Smooth muscle cell (in vitro differentiated cells): Measurements from ENCODE around the gene COX7B. TPM values are rescaled to one million over a fixed set of nuclear protein-coding genes. Genes with fewer than 3 reads are reported as not detected.

Experiments used
- DNase-seq: peaks from one replicate; lab custom pipeline; 2025; ENCODE audit not compliant: unreplicated experiment; lab: John Stamatoyannopoulos, UW
- H2AFZ ChIP-seq: fragments of 200-600 bp; sonication (generic); 2 replicates; pipeline ENCODE4 v1.6.0; 2016; ENCODE audit warnings: antibody characterized with exemption, low read depth, mild to moderate bottlenecking
- H3F3A ChIP-seq: fragments of 200-600 bp; sonication (generic); 2 replicates; pipeline ENCODE4 v1.6.0; 2017; ENCODE audit warnings: antibody characterized with exemption, low read depth
- H3K27ac ChIP-seq: fragments of 200-600 bp; sonication (generic); 2 replicates; pipeline ENCODE4 v1.5.1; 2016; ENCODE audit warnings: low read depth, mild to moderate bottlenecking
- H3K27me3 ChIP-seq: fragments of 200-600 bp; sonication (generic); 2 replicates; pipeline ENCODE4 v1.6.1; 2016; ENCODE audit warnings: low read depth, mild to moderate bottlenecking
- H3K36me3 ChIP-seq: fragments of 200-600 bp; sonication (generic); 2 replicates; pipeline ENCODE4 v1.5.1; 2016; ENCODE audit warnings: low read depth
- H3K4me1 ChIP-seq: fragments of 200-600 bp; sonication (generic); 2 replicates; pipeline ENCODE4 v1.5.1; 2016; ENCODE audit warnings: low read depth
- H3K4me2 ChIP-seq: fragments of 200-600 bp; sonication (generic); 2 replicates; pipeline ENCODE4 v1.6.0; 2016; ENCODE audit warnings: mild to moderate bottlenecking
- H3K4me3 ChIP-seq: fragments of 200-600 bp; sonication (generic); 2 replicates; pipeline ENCODE4 v1.5.1; 2016; ENCODE audit warnings: mild to moderate bottlenecking
- H3K79me2 ChIP-seq: fragments of 200-600 bp; sonication (generic); 2 replicates; pipeline ENCODE4 v1.6.0; 2016; ENCODE audit warnings: low read depth, mild to moderate bottlenecking
- H3K9ac ChIP-seq: fragments of 200-600 bp; sonication (generic); 2 replicates; pipeline ENCODE4 v1.6.0; 2016; ENCODE audit warnings: low read depth
- H3K9me3 ChIP-seq: fragments of 200-600 bp; sonication (generic); replicated peaks from 2 replicates; pipeline ENCODE4 v1.5.1; 2016; ENCODE audit warnings: low read depth
- H4K20me1 ChIP-seq: fragments of 200-600 bp; sonication (generic); 2 replicates; pipeline ENCODE4 v1.6.0; 2016; ENCODE audit warnings: low read depth
- CTCF ChIP-seq: fragments of 200-600 bp; sonication (generic); IDR thresholded peaks from 2 replicates; pipeline ENCODE4 v1.5.1; 2017; ENCODE audit warnings: borderline replicate concordance, mild to moderate bottlenecking, antibody characterized with exemption; ENCODE audit not compliant: insufficient read depth, poor library complexity, severe bottlenecking
- WGBS: methylation state at CpG from one replicate; pipeline ENCODE4 v1.1.7; 2016; ENCODE audit warnings: low lambda C conversion rate; 5-methylcytosine and 5-hydroxymethylcytosine counted together
- polyA plus RNA-seq: library from polyadenylated mRNA; unstranded; fragments of >200 nt; fragmentation: Nextera tagmentation; extraction: Ambion mirVana; gene quantifications from 2 replicates; pipeline ENCODE4 v1.2.1, GENCODE V29; 2016
- total RNA-seq: library from RNA; depleted of rRNA; stranded (reverse); fragments of >200 nt; gene quantifications from 2 replicates; pipeline ENCODE4 v1.2.3, GENCODE V29; 2014

Gene COX7B
- total and polyA plus RNA-seq, 2 experiments from 2014 or later = 483 to 503 TPM

DNA sequence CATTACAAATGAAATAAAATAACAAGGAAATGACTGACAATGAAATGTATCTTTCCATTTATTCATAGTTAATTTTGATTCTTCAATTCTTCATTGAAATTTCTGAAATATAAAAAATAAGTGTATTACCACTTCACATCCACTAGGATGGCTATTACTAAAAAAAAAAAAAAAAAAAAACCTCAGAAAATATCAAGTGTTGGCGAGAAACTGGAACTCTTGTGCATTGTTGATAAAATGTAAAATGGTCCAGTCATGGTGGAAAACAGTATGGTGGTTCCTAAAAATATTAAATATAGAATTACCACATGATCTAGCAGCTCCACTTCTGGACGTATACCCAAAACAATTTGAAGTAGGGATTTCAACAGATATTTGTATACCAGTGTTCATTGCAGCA, 47.3 kb downstream of the COX7B start:
- H3K9ac ChIP-seq = no peak overlapping the region
- H3F3A ChIP-seq = no peaks in the 10 kb centered on the region
- H3K9me3 ChIP-seq = no peaks in the 10 kb centered on the region
- no peaks in the 10 kb centered on the region for H4K20me1 ChIP-seq
- 85% methylated on average over 2 of the region's 2 CpGs for WGBS
- H3K79me2 ChIP-seq = no peaks in the 10 kb centered on the region
- no peak overlapping the region for H3K4me3 ChIP-seq
- no peaks in the 10 kb centered on the region for H3K4me1 ChIP-seq
- H3K4me2 ChIP-seq = no peak overlapping the region
- H3K27me3 ChIP-seq = no peaks in the 10 kb centered on the region
- no peak for DNase-seq
- TF ChIP-seq CTCF = peak; percentile 15
- H2AFZ ChIP-seq = no peak overlapping the region
- H3K36me3 ChIP-seq = no peaks in the 10 kb centered on the region
- H3K27ac ChIP-seq = no peak overlapping the region

DNA sequence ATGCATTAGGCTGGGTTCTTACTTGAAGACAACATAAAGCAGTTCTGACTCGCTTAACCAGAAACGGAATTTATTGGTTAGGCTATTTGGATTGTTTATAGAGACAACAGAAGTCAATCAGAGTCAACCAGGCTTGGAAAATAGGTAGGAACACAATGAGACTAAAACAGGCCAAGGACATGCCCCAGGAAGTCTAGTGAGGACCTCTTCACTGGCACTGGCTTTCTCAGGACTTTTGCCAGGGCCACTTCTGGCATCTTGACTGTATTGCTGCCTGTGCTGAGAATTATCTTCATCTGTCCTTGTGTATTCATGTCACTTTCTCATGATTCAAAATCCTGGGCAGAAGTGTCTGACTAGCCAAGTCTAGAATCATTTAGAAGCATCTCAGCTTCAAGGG, 50.6 kb downstream of the COX7B start:
- Histone ChIP-seq H3F3A (no peaks in the 10 kb centered on the region), H3K4me3 (no peak overlapping the region), H3K79me2 (no peaks in the 10 kb centered on the region), H3K9me3 (no peaks in the 10 kb centered on the region), H3K27ac (no peak overlapping the region), H3K4me1 (no peaks in the 10 kb centered on the region), H3K36me3 (no peaks in the 10 kb centered on the region), H4K20me1 (no peaks in the 10 kb centered on the region), H3K4me2 (no peak overlapping the region), H2AFZ (no peak overlapping the region), H3K9ac (no peak overlapping the region), H3K27me3 (no peaks in the 10 kb centered on the region)
- no peak for TF ChIP-seq CTCF
- DNase-seq = no peak
- 85% methylated on average over 2 of the region's 2 CpGs for WGBS

DNA sequence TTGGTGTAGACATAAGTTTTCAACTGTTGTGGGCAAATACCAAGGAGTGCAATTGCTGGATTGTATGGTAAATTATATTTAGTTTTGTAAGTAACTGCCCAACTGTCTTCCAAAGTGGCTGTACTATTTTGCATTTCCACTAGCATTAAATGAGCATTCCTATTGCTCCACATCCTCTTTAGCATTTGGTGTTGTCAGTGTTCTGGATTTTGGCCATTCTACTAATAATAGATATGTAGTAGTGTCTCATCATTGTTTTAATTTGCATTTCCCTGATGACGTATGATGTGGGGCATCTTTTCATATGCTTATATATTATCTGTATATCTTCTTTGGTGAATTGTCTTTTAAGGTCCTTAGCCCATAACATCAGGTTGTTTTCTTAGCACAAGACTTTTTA, 52.9 kb downstream of the COX7B start:
- WGBS = 88% methylated on average over 1 of the region's 1 CpG
- no peaks in the 10 kb centered on the region for H3K27me3 ChIP-seq
- no peaks in the 10 kb centered on the region for H3K4me1 ChIP-seq
- peaks cover 3% of the 10 kb centered on the region for H3K9me3 ChIP-seq
- no peak overlapping the region for H2AFZ ChIP-seq
- TF ChIP-seq CTCF = no peak
- no peaks in the 10 kb centered on the region for H3K79me2 ChIP-seq
- H4K20me1 ChIP-seq = no peaks in the 10 kb centered on the region
- no peak overlapping the region for H3K9ac ChIP-seq
- H3K27ac ChIP-seq = no peak overlapping the region
- no peaks in the 10 kb centered on the region for H3K36me3 ChIP-seq
- no peak overlapping the region for H3K4me3 ChIP-seq
- no peaks in the 10 kb centered on the region for H3F3A ChIP-seq
- DNase-seq = no peak
- no peak overlapping the region for H3K4me2 ChIP-seq

GRCh38 chrX:77953302-77953701, 54.0 kb downstream of the COX7B start:
- Histone ChIP-seq H3F3A (no peaks in the 10 kb centered on the region), H3K4me3 (no peak overlapping the region), H2AFZ (no peak overlapping the region), H3K36me3 (no peaks in the 10 kb centered on the region), H3K79me2 (no peaks in the 10 kb centered on the region), H3K4me2 (no peak overlapping the region), H3K9ac (no peak overlapping the region), H4K20me1 (no peaks in the 10 kb centered on the region), H3K27ac (no peak overlapping the region), H3K4me1 (no peaks in the 10 kb centered on the region), H3K9me3 (peaks cover 3% of the 10 kb centered on the region), H3K27me3 (no peaks in the 10 kb centered on the region)
- WGBS = 79% methylated on average over 1 of the region's 1 CpG
- TF ChIP-seq CTCF = no peak
- no peak for DNase-seq
